Kidney (tissue), 14 donors: ENCODE measurements around the gene MYH2. TPM values are rescaled to one million over a fixed set of nuclear protein-coding genes. Genes with fewer than 3 reads are reported as not detected.

Source experiments
- DNase-seq, 5 donors: peaks; one replicate each; pipeline ENCODE4 v3.0.0-alpha.2; 2013 to 2020
- FAIRE-seq: peaks from 2 replicates; lab custom pipeline; 2012; peaks lifted over from hg19 to GRCh38; lab: Jason Lieb, UNC
- H3K27ac ChIP-seq, 2 donors: one replicate each; pipeline ENCODE4 v1.7.0; 2013; ENCODE audit warnings: low read depth in 2 of 2, low read length in 2 of 2, inconsistent platforms in 1 of 2
- H3K27me3 ChIP-seq: one replicate; pipeline ENCODE4 v1.7.1; 2013; ENCODE audit warnings: low read length, inconsistent platforms; ENCODE audit not compliant: control insufficient read depth, insufficient read depth
- H3K36me3 ChIP-seq, 3 donors: one replicate each; pipeline versions ENCODE4 v1.7.0 to v1.7.1; 2013; ENCODE audit warnings: low read length in 3 of 3, control low read depth in 1 of 3, inconsistent platforms in 1 of 3; ENCODE audit not compliant: insufficient read depth in 3 of 3, control insufficient read depth in 2 of 3
- H3K4me1 ChIP-seq, 3 donors: one replicate each; pipeline versions ENCODE4 v1.7.0 to v1.7.1; 2013; ENCODE audit warnings: low read length in 3 of 3, inconsistent platforms in 1 of 3, low read depth in 1 of 3; ENCODE audit not compliant: control insufficient read depth in 2 of 3, insufficient read depth in 2 of 3
- H3K4me3 ChIP-seq, 3 donors: one replicate each; pipeline versions ENCODE4 v1.7.0 to v1.8.1; 2013; ENCODE audit warnings: low read length in 3 of 3, control low read depth in 1 of 3, inconsistent platforms in 1 of 3
- H3K9ac ChIP-seq, 3 donors: one replicate each; pipeline versions ENCODE4 v1.7.0 to v1.7.1; 2013; ENCODE audit warnings: low read length in 3 of 3, control low read depth in 1 of 3, inconsistent platforms in 1 of 3
- H3K9me3 ChIP-seq, 3 donors: one replicate each; pipeline versions ENCODE4 v1.7.0 to v1.7.1; 2013; ENCODE audit warnings: low read length in 3 of 3, control low read depth in 1 of 3, inconsistent platforms in 1 of 3; ENCODE audit not compliant: control insufficient read depth in 2 of 3, insufficient read depth in 1 of 3
- CTCF ChIP-seq: IDR thresholded peaks from 3 replicates; pipeline ENCODE4 v1.5.1; 2012; ENCODE audit warnings: mild to moderate bottlenecking, moderate library complexity, borderline replicate concordance; ENCODE audit not compliant: insufficient read depth; ENCODE audit errors: extremely low read depth
- intact Hi-C: fragments of 100-400 bp; cut with DNase I; formaldehyde crosslinking; loops from one replicate; pipeline ENCODE4 v1.11.1; 2022
- polyA plus RNA-seq: library from polyadenylated mRNA; stranded (reverse); fragments of 350-450 nt; fragmentation: Illumina TruSeq; extraction: RNeasy Lipid Tissue Mini Kit (QIAGEN cat#74804); gene quantifications from one replicate; pipeline ENCODE4 v1.2.3, GENCODE V29; 2014; ENCODE audit warnings: low read depth, low replicate concordance; ENCODE audit not compliant: insufficient read depth
- total RNA-seq: library from RNA; stranded (reverse); fragmentation: NEBNext Ultra II Directional; extraction: Animal tissue kit (Norgen Biotek cat#: 25700); gene quantifications from one replicate; pipeline ENCODE4 v1.2.1, GENCODE V29; 2021
- donor health status: control.
- donor health status: control.
- donor health status: control.
- donor health status: control.
- donor health status: control.
- donor health status: DM: yes; HTN: yes; CAD: no.
- donor health status: Normal renal cell carcinoma (clear cell type).

Gene MYH2
- total and polyA plus RNA-seq, 2 donors from 2014 or later: not detected

- Histone ChIP-seq H3K4me1 (no peaks in the 10 kb centered on the region), H3K27ac (no peak overlapping the region), H3K9ac (no peak overlapping the region), H3K9me3 (peaks cover 0 to 3% (median 0%) of the 10 kb centered on the region in 3 donors), H3K27me3 (no peaks in the 10 kb centered on the region), H3K36me3 (no peaks in the 10 kb centered on the region), H3K4me3 (no peak overlapping the region)
- intact Hi-C loops: no loop called here
- no peak for FAIRE-seq
- DNase-seq: no peak
- TF ChIP-seq CTCF: no peak
These were observed 26.4 kb downstream of the MYH2 start for GRCh38 chr17:10523064-10523463.

- no peak overlapping the region for H3K4me3 ChIP-seq
- FAIRE-seq (no peak), DNase-seq (no peak)
- H3K9ac ChIP-seq: no peak overlapping the region
- peaks cover 0 to 3% (median 0%) of the 10 kb centered on the region in 3 donors for H3K9me3 ChIP-seq
- H3K4me1 ChIP-seq: no peaks in the 10 kb centered on the region
- no peaks in the 10 kb centered on the region for H3K27me3 ChIP-seq
- TF ChIP-seq CTCF: no peak
- H3K27ac ChIP-seq: no peak overlapping the region
- intact Hi-C loops: no loop called here
- no peaks in the 10 kb centered on the region for H3K36me3 ChIP-seq
These were observed 27.5 kb downstream of the MYH2 start for GRCh38 chr17:10521949-10522348.

GRCh38 chr17:10518271-10519037, 31.0 kb downstream of the MYH2 start, which contains the start of gene MYH1:
MYH1 (minus strand) TSS chr17:10518542; CDS start chr17:10516642, 1,900 bp downstream.
- Histone ChIP-seq H3K36me3 (no peaks in the 10 kb centered on the region), H3K27me3 (no peaks in the 10 kb centered on the region), H3K4me1 (no peaks in the 10 kb centered on the region), H3K4me3 (no peak within 1 kb of the TSS), H3K9me3 (peaks cover 0 to 3% (median 0%) of the 10 kb centered on the region in 3 donors), H3K27ac (no peak within 1 kb of the TSS), H3K9ac (no peak within 1 kb of the TSS)
- FAIRE-seq: no peak
- no peak for DNase-seq
- TF ChIP-seq CTCF: no peak
- intact Hi-C loops: no loop called here
